ENCODE data around the gene STX18. TPM values are rescaled to one million over a fixed set of nuclear protein-coding genes. Genes with fewer than 3 reads are reported as not detected.
"Not testable (repeated sequence)": the region's sequence is repeated elsewhere in the genome, so short reads cannot be mapped to it uniquely, and the experiment has no call there.

Gene STX18
- total and polyA plus RNA-seq, 10 of the 15 experiments (the other 5 are each of a cell fraction or from before 2014, with no cell fraction given) = 8.2 to 46.6 (median 31.1) TPM

- DNase-seq (ENCODE audit: low read depth, low spot score) (no peak), ATAC-seq (no peak), FAIRE-seq (no peak)
- Histone ChIP-seq H3K4me3 (no peak overlapping the region), H3K27ac (ENCODE audit: control insufficient read depth, insufficient read depth) (no peak overlapping the region), H3K36me3 (ENCODE audit: control insufficient read depth in 2 of 2, insufficient read depth in 2 of 2, low read length in 1 of 2) (no peaks in the 10 kb centered on the region; a peak in 1 of 4 replicates), H3K4me2 (ENCODE audit: control insufficient read depth, insufficient read depth) (no peak overlapping the region), H2AFZ (ENCODE audit: control insufficient read depth, low read depth, low read length) (no peak overlapping the region), H3K79me2 (ENCODE audit: control insufficient read depth, insufficient read depth, low read length) (no peaks in the 10 kb centered on the region), H3K9me3 (replicated peaks; ENCODE audit: control insufficient read depth, insufficient read depth, low read length) (no peaks in the 10 kb centered on the region), H3K9ac (ENCODE audit: control insufficient read depth, insufficient read depth, low read length) (no peak overlapping the region), H4K20me1 (ENCODE audit: control insufficient read depth, insufficient read depth) (no peaks in the 10 kb centered on the region), H3K4me1 (ENCODE audit: control insufficient read depth, insufficient read depth, low read length) (peaks cover 5% of the 10 kb centered on the region), H3K27me3 (replicated peaks in 1 of 2; ENCODE audit: control insufficient read depth in 2 of 2, insufficient read depth in 2 of 2, low read length in 1 of 2) (no peaks in the 10 kb centered on the region)
- in situ Hi-C loops (cut with MboI) (no loop called here), intact Hi-C loops (cut with micrococcal nuclease; ENCODE audit: unreplicated experiment) (no loop called here)
- ChIA-PET SMC1A (ENCODE audit: uncharacterized antibody, unreplicated experiment) (interaction anchor here (0.9 kb wide), 1 partner anchor 11 kb away, joined by 5 read pairs; no protein-coding TSS in a partner anchor), CTCF (interaction anchor here (0.7 to 1.5 kb wide), 3 partner anchors 11 to 85 kb away, joined by 3 to 4 read pairs (median 3); no protein-coding TSS in a partner anchor), POLR2A (interaction anchor here (0.7 kb wide), 1 partner anchor 31 kb away, joined by 3 read pairs; the partner anchor contains the start of gene STX18), RAD21 (ENCODE audit: unreplicated experiment) (interaction anchor here (1.1 kb wide), 1 partner anchor 31 kb away, joined by 4 read pairs; the partner anchor contains the start of gene STX18)
- TF ChIP-seq NFIC (IDR thresholded peaks at IDR 0.05; ENCODE audit: low read depth, low read length) = no peak
- TF ChIP-seq IKZF2 (IDR thresholded peaks at IDR 0.05) = no peak
- TF ChIP-seq ATF7 (IDR thresholded peaks at IDR 0.05; ENCODE audit: low read depth) = 0 out of 2 replicates have a peak, but pooled peaks have one; percentile 28
- TF ChIP-seq SMAD1 (IDR thresholded peaks at IDR 0.05; ENCODE audit: low read depth, partially characterized antibody) = no peak
- no peak for TF ChIP-seq ASH2L (IDR thresholded peaks at IDR 0.05; ENCODE audit: borderline replicate concordance, low read depth)
- 53% methylated on average over 2 of the region's 2 CpGs for WGBS (ENCODE audit: insufficient coverage, insufficient replicate concordance, low lambda C conversion rate, missing lambda C conversion rate)
- BruUV-seq (replicated peaks) = no TSS peak
Measured at GRCh38 chr4:4572821-4573220, 31.0 kb upstream of the STX18 start.

- H2AFZ ChIP-seq (ENCODE audit: control insufficient read depth, low read depth, low read length); ATAC-seq; H3K4me2 ChIP-seq (ENCODE audit: control insufficient read depth, insufficient read depth); CTCF ChIA-PET; SMC1A ChIA-PET (ENCODE audit: uncharacterized antibody, unreplicated experiment); H3K9ac ChIP-seq (ENCODE audit: control insufficient read depth, insufficient read depth, low read length); DNase-seq (ENCODE audit: low read depth, low spot score); H3K36me3 ChIP-seq (ENCODE audit: control insufficient read depth in 2 of 2, insufficient read depth in 2 of 2, low read length in 1 of 2); H3K4me3 ChIP-seq; H3K79me2 ChIP-seq (ENCODE audit: control insufficient read depth, insufficient read depth, low read length); RAD21 ChIA-PET (ENCODE audit: unreplicated experiment); FAIRE-seq; H4K20me1 ChIP-seq (ENCODE audit: control insufficient read depth, insufficient read depth); in situ Hi-C loops (cut with MboI); H3K4me1 ChIP-seq (ENCODE audit: control insufficient read depth, insufficient read depth, low read length); H3K27ac ChIP-seq (ENCODE audit: control insufficient read depth, insufficient read depth); intact Hi-C loops (cut with micrococcal nuclease; ENCODE audit: unreplicated experiment); POLR2A ChIA-PET; BruUV-seq (replicated peaks); H3K9me3 ChIP-seq (replicated peaks; ENCODE audit: control insufficient read depth, insufficient read depth, low read length); H3K27me3 ChIP-seq (replicated peaks in 1 of 2; ENCODE audit: control insufficient read depth in 2 of 2, insufficient read depth in 2 of 2, low read length in 1 of 2): not testable (repeated sequence)
- 93% methylated on average over 4 of the region's 4 CpGs for WGBS (ENCODE audit: insufficient coverage, insufficient replicate concordance, low lambda C conversion rate, missing lambda C conversion rate)
Measured at GRCh38 chr4:4569861-4570260, 28.0 kb upstream of the STX18 start.
